Endothelial cell of umbilical vein (primary cell): ENCODE data around the gene DNAJB11. TPM values are rescaled to one million over a fixed set of nuclear protein-coding genes. Genes with fewer than 3 reads are reported as not detected.

Source experiments
- BruUV-seq: library from RNA; stranded (reverse); fragments of 400-500 nt; replicated peaks from 2 replicates; lab custom pipeline; 2021; lab: Mats Ljungman, UMichigan
- CTCF ChIA-PET: fragments of 300-600, 350-600 bp; sonication (Branson Sonifier 250); formaldehyde crosslinking; loops from one replicate; lab custom pipeline; 2021; ENCODE audit warnings: antibody characterized with exemption, inconsistent platforms; lab: Charles Lee
- POLR2A ChIA-PET: fragments of 300-600, 350-600 bp; sonication (Branson Sonifier 250); formaldehyde crosslinking; loops from one replicate; lab custom pipeline; 2021; ENCODE audit warnings: antibody characterized with exemption, inconsistent platforms; lab: Charles Lee
- DNase-seq: peaks from one replicate; pipeline ENCODE4 v3.0.0-alpha.2; 2011; ENCODE audit warnings: low read depth, low spot score
- FAIRE-seq: peaks from 2 replicates; lab custom pipeline; 2011; peaks lifted over from hg19 to GRCh38; lab: Jason Lieb, UNC
- H2AFZ ChIP-seq: 2 replicates; pipeline ENCODE4 v1.6.0; 2012; ENCODE audit warnings: low read depth, low read length, control low read depth, inconsistent platforms
- H3K27ac ChIP-seq: 2 replicates; pipeline ENCODE4 v1.5.1; 2011; ENCODE audit warnings: low read depth, mild to moderate bottlenecking, control low read depth, low read length, moderate library complexity; ENCODE audit not compliant: insufficient read depth
- H3K27me3 ChIP-seq, 2 experiments: 2 replicates each; pipeline versions ENCODE4 v1.6.0 to v1.6.1; 2011; ENCODE audit warnings: low read length in 2 of 2, mixed read lengths in 1 of 2; ENCODE audit not compliant: control insufficient read depth in 2 of 2, insufficient read depth in 2 of 2
- H3K36me3 ChIP-seq, 2 experiments: 2 replicates in 1 of 2; 3 replicates in 1 of 2; pipeline ENCODE4 v1.5.1; 2011; ENCODE audit warnings: low read length in 2 of 2, mild to moderate bottlenecking in 1 of 2, moderate library complexity in 1 of 2; ENCODE audit not compliant: control insufficient read depth in 2 of 2, insufficient read depth in 2 of 2; ENCODE audit errors: extremely low read depth in 1 of 2
- H3K4me1 ChIP-seq: 3 replicates; pipeline ENCODE4 v1.5.1; 2011; ENCODE audit warnings: mild to moderate bottlenecking, low read length; ENCODE audit not compliant: control insufficient read depth, insufficient read depth; ENCODE audit errors: extremely low read depth
- H3K4me2 ChIP-seq: 2 replicates; pipeline ENCODE4 v1.6.1; 2011; ENCODE audit warnings: low read length, control low read depth, mixed read lengths; ENCODE audit not compliant: insufficient read depth
- H3K4me3 ChIP-seq, 3 experiments: fragments of 200-600 bp in 1 of 3; sonication (generic), shearing (Covaris generic) in 1 of 3; replicated peaks in 1 of 3; 2 replicates each; pipeline ENCODE4 v1.5.1; 2011 to 2016; ENCODE audit warnings: control low read depth in 3 of 3, low read length in 3 of 3, mild to moderate bottlenecking in 2 of 3, inconsistent platforms in 1 of 3, low read depth in 1 of 3, moderate library complexity in 1 of 3; ENCODE audit not compliant: insufficient read depth in 1 of 3
- H3K79me2 ChIP-seq: 2 replicates; pipeline ENCODE4 v1.6.0; 2012; ENCODE audit warnings: low read length, inconsistent platforms; ENCODE audit not compliant: control insufficient read depth, insufficient read depth
- H3K9ac ChIP-seq: replicated peaks from 2 replicates; pipeline ENCODE3; 2011; ENCODE audit warnings: low read length, control low read depth; ENCODE audit not compliant: insufficient read depth; ENCODE audit errors: extremely low read depth
- H3K9me1 ChIP-seq: replicated peaks from 3 replicates; pipeline ENCODE4 v1.6.0; 2011; ENCODE audit warnings: mild to moderate bottlenecking, low read length; ENCODE audit not compliant: control insufficient read depth, insufficient read depth; ENCODE audit errors: extremely low read depth
- H3K9me3 ChIP-seq: replicated peaks from 2 replicates; pipeline ENCODE4 v1.5.1; 2012; ENCODE audit warnings: low read length, inconsistent platforms; ENCODE audit not compliant: control insufficient read depth, insufficient read depth
- H4K20me1 ChIP-seq: replicated peaks from 2 replicates; pipeline ENCODE3; 2011; ENCODE audit warnings: mild to moderate bottlenecking, low read length; ENCODE audit not compliant: control insufficient read depth, insufficient read depth; ENCODE audit errors: extremely low read depth
- FOS ChIP-seq: IDR thresholded peaks from 2 replicates; pipeline ENCODE4 v1.6.1; 2011; ENCODE audit warnings: mild to moderate bottlenecking, low read length, moderate library complexity, borderline replicate concordance; ENCODE audit not compliant: insufficient read depth
- GATA2 ChIP-seq: IDR thresholded peaks from 2 replicates; pipeline ENCODE4 v1.7.0; 2011; ENCODE audit warnings: low read depth, mild to moderate bottlenecking, moderate library complexity, mixed read lengths, low read length; ENCODE audit not compliant: insufficient read length, insufficient read depth
- JUN ChIP-seq: IDR thresholded peaks from 2 replicates; pipeline ENCODE4 v1.6.1; 2011; ENCODE audit warnings: borderline replicate concordance, low read depth; ENCODE audit not compliant: insufficient read length, insufficient read depth
- MYC ChIP-seq: IDR thresholded peaks from one replicate; pipeline ENCODE4 v1.6.1; 2011; ENCODE audit warnings: mild to moderate bottlenecking, low read depth, low read length
- POLR2AphosphoS5 ChIP-seq: IDR thresholded peaks from 2 replicates; pipeline ENCODE4 v1.6.1; 2012; ENCODE audit warnings: low read depth, mild to moderate bottlenecking, control low read depth, low read length, moderate library complexity; ENCODE audit not compliant: insufficient read depth
- dilution Hi-C: fragments of 300-500 bp; cut with MboI; formaldehyde crosslinking; loops from one replicate; pipeline ENCODE4 v1.15.0; 2019; ENCODE audit warnings: low sequenced_read_pairs; ENCODE audit not compliant: extremely low pct_ligation_motif_present
- intact Hi-C: fragments of 100-400 bp; cut with micrococcal nuclease; formaldehyde crosslinking; loops from one replicate; pipeline ENCODE4 v1.10.0; 2022
- polyA plus RNA-seq, 4 experiments: library from polyadenylated mRNA; depleted of rRNA in 3 of 4; stranded (reverse) in 3 of 4; unstranded in 1 of 4; fragments of >200 nt; gene quantifications; 2 replicates each; pipeline versions ENCODE4 v1.2.1 to v1.2.3, GENCODE V29; 2011 to 2012; ENCODE audit warnings: missing spikeins in 1 of 4
- total RNA-seq: library from RNA; stranded (reverse); gene quantifications from 2 replicates; pipeline ENCODE4 v1.2.3, GENCODE V29; 2021

Gene DNAJB11
- total and polyA plus RNA-seq, 2 donors (not counting 3 experiments of a cell fraction or from before 2014, with no cell fraction given) = 39.5 to 87.6 TPM

GRCh38 chr3:186570941-186571643 lies 572 bp downstream of the DNAJB11 start:
- H3K9me1 ChIP-seq = no peaks in the 10 kb centered on the region
- H3K79me2 ChIP-seq = peaks cover 21% of the 10 kb centered on the region
- dilution Hi-C loops = no loop called here
- H3K4me1 ChIP-seq = peaks cover 18% of the 10 kb centered on the region
- peak overlapping the region; percentile 51 to 90 (median 61) for H3K4me3 ChIP-seq
- FAIRE-seq (no peak), DNase-seq (peak; percentile 11)
- CTCF ChIA-PET = interaction anchor here (1.1 to 1.4 kb wide), 6 partner anchors 30 to 628 kb away, joined by 3 to 12 read pairs (median 8); no protein-coding TSS in a partner anchor
- H3K9ac ChIP-seq = peak overlapping the region; percentile 84
- H3K27ac ChIP-seq = peak overlapping the region; percentile 67
- TF ChIP-seq JUN (no peak), POLR2AphosphoS5 (no peak), MYC (no peak), GATA2 (no peak), FOS (no peak)
- peak overlapping the region; percentile 35 for H3K4me2 ChIP-seq
- H3K27me3 ChIP-seq = no peaks in the 10 kb centered on the region
- H3K9me3 ChIP-seq = no peaks in the 10 kb centered on the region
- intact Hi-C loops = loop anchor here (1.0 to 5.0 kb wide), 7 partner anchors 46 to 633 kb away; partner anchors contain the start of genes EIF4A2, ETV5, RFC4 and RPL39L
- POLR2A ChIA-PET = interaction anchor here (0.8 to 1.9 kb wide), 5 partner anchors 8 to 985 kb away, joined by 3 to 27 read pairs (median 4); partner anchors contain the start of genes EIF4A2, ETV5 and SENP2
- no TSS peak for BruUV-seq
- peaks cover 4 to 6% of the 10 kb centered on the region in 2 experiments for H3K36me3 ChIP-seq
- peak overlapping the region; percentile 38 for H2AFZ ChIP-seq
- no peaks in the 10 kb centered on the region for H4K20me1 ChIP-seq

GRCh38 chr3:186571644-186572013 lies 1.1 kb downstream of the DNAJB11 start:
- DNase-seq (no peak), FAIRE-seq (no peak)
- peaks cover 18% of the 10 kb centered on the region for H3K4me1 ChIP-seq
- no peaks in the 10 kb centered on the region for H4K20me1 ChIP-seq
- dilution Hi-C loops (no loop called here), intact Hi-C loops (loop anchor here (2.0 to 5.0 kb wide), 4 partner anchors 45 to 567 kb away; partner anchors contain the start of genes RFC4 and RPL39L)
- POLR2A ChIA-PET = interaction anchor here (1.9 kb wide), 1 partner anchor 212 kb away, joined by 27 read pairs; the partner anchor contains the start of gene EIF4A2
- no TSS peak for BruUV-seq
- H3K27me3 ChIP-seq = no peaks in the 10 kb centered on the region
- TF ChIP-seq POLR2AphosphoS5 = no peak
- no peak for TF ChIP-seq JUN
- TF ChIP-seq GATA2 = no peak
- peak overlapping the region in 2 of 3 experiments; percentile 61 to 90 for H3K4me3 ChIP-seq
- CTCF ChIA-PET = interaction anchor here (0.8 to 1.6 kb wide), 2 partner anchors 14 to 594 kb away, joined by 3 read pairs; no protein-coding TSS in a partner anchor
- H3K27ac ChIP-seq = no peak overlapping the region
- peak overlapping the region; percentile 84 for H3K9ac ChIP-seq
- H3K4me2 ChIP-seq = peak overlapping the region; percentile 35
- H3K79me2 ChIP-seq = peaks cover 16% of the 10 kb centered on the region
- peaks cover 6 to 7% of the 10 kb centered on the region in 2 experiments for H3K36me3 ChIP-seq
- H2AFZ ChIP-seq = no peak overlapping the region
- H3K9me1 ChIP-seq = no peaks in the 10 kb centered on the region
- H3K9me3 ChIP-seq = no peaks in the 10 kb centered on the region
